B cell (primary cell): ENCODE measurements around the gene CTH. TPM values are rescaled to one million over a fixed set of nuclear protein-coding genes. Genes with fewer than 3 reads are reported as not detected.

Source experiments
- ATAC-seq: fragments of 200-7000 bp; cut with Tn5 transposase; one replicate; pipeline ENCODE4 v1.10.0; 2021; ENCODE audit warnings: low read depth, mild to moderate bottlenecking, moderate number of reproducible peaks, moderate library complexity
- CTCF ChIA-PET: fragments of 350-600 bp; sonication (Branson Sonifier 250); formaldehyde crosslinking; loops from one replicate; lab custom pipeline; 2021; ENCODE audit warnings: antibody characterized with exemption, inconsistent platforms; lab: Charles Lee
- POLR2A ChIA-PET: fragments of 350-600 bp; sonication (Branson Sonifier 250); formaldehyde crosslinking; loops from one replicate; lab custom pipeline; 2021; ENCODE audit warnings: antibody characterized with exemption; lab: Charles Lee
- DNase-seq: peaks from one replicate; pipeline ENCODE4 v3.0.0; 2013
- H2AFZ ChIP-seq: 2 replicates; pipeline ENCODE4 v1.6.1; 2012; ENCODE audit warnings: mild to moderate bottlenecking, low read depth, low read length; ENCODE audit not compliant: insufficient read depth, poor library complexity, severe bottlenecking
- H3K27ac ChIP-seq, 2 donors: 1 replicate in 1 of 2; 2 replicates in 1 of 2; pipeline ENCODE4 v1.5.1; 2012 to 2013; ENCODE audit warnings: low read length in 2 of 2, mild to moderate bottlenecking in 2 of 2, moderate library complexity in 1 of 2
- H3K27me3 ChIP-seq, 4 experiments: fragments of 200-600 bp in 1 of 4; sonication (generic) in 1 of 4; replicated peaks in 1 of 4; 1 replicate in 2 of 4; 2 replicates in 2 of 4; pipeline versions ENCODE4 v1.6.1 to v1.7.0; 2013 to 2016; ENCODE audit warnings: low read length in 3 of 4, mild to moderate bottlenecking in 2 of 4, mixed read lengths in 1 of 4, moderate library complexity in 1 of 4; ENCODE audit not compliant: insufficient read depth in 4 of 4, control insufficient read depth in 3 of 4; ENCODE audit errors: control extremely low read depth in 1 of 4
- H3K36me3 ChIP-seq, 2 experiments: replicated peaks in 1 of 2; 1 replicate in 1 of 2; 2 replicates in 1 of 2; pipeline versions ENCODE4 v1.6.1 to v1.7.1; 2013; ENCODE audit warnings: low read length in 1 of 2; ENCODE audit not compliant: insufficient read depth in 2 of 2, control insufficient read depth in 1 of 2; ENCODE audit errors: control extremely low read depth in 1 of 2, extremely low read depth in 1 of 2
- H3K4me1 ChIP-seq, 2 donors: fragments of 200-600 bp in 1 of 2; sonication (generic) in 1 of 2; 1 replicate in 1 of 2; 2 replicates in 1 of 2; pipeline versions ENCODE4 v1.5.1 to v1.6.1; 2013 to 2017; ENCODE audit warnings: low read length in 2 of 2; ENCODE audit not compliant: control insufficient read depth in 2 of 2, insufficient read depth in 2 of 2
- H3K4me2 ChIP-seq: replicated peaks from 2 replicates; pipeline ENCODE3; 2012; ENCODE audit warnings: mild to moderate bottlenecking, low read depth, low read length; ENCODE audit not compliant: poor library complexity, severe bottlenecking
- H3K4me3 ChIP-seq, 5 experiments: fragments of 200-600 bp in 1 of 5; sonication (generic) in 1 of 5; 1 replicate in 3 of 5; 2 replicates in 2 of 5; pipeline versions ENCODE4 v1.5.1 to v1.7.0; 2011 to 2016; ENCODE audit warnings: low read length in 4 of 5, mild to moderate bottlenecking in 4 of 5, low read depth in 2 of 5, control low read depth in 1 of 5, moderate library complexity in 1 of 5; ENCODE audit not compliant: insufficient read depth in 1 of 5; ENCODE audit errors: control extremely low read depth in 1 of 5, extremely low read depth in 1 of 5
- H3K79me2 ChIP-seq: fragments of 200-600 bp; sonication (generic); one replicate; pipeline ENCODE4 v1.6.0; 2016; ENCODE audit warnings: low read length; ENCODE audit not compliant: control insufficient read depth, insufficient read depth
- H3K9ac ChIP-seq: fragments of 200-600 bp; sonication (generic); 2 replicates; pipeline ENCODE4 v1.6.1; 2017; ENCODE audit warnings: mild to moderate bottlenecking, low read length, moderate library complexity
- H3K9me3 ChIP-seq, 3 donors: one replicate each; pipeline versions ENCODE4 v1.6.1 to v1.7.1; 2013; ENCODE audit warnings: low read length in 2 of 3; ENCODE audit not compliant: control insufficient read depth in 2 of 3, insufficient read depth in 1 of 3; ENCODE audit errors: control extremely low read depth in 1 of 3
- H4K20me1 ChIP-seq: 2 replicates; pipeline ENCODE4 v1.6.0; 2012; ENCODE audit warnings: mild to moderate bottlenecking, low read length; ENCODE audit not compliant: insufficient read depth, control insufficient read depth, poor library complexity, severe bottlenecking
- H3K27ac Mint-ChIP-seq: one replicate; pipeline ENCODE4 v1.8.0; 2021; ENCODE audit warnings: mixed read lengths
- H3K27me3 Mint-ChIP-seq: one replicate; pipeline ENCODE4 v1.8.0; 2021; ENCODE audit warnings: mixed read lengths
- H3K4me1 Mint-ChIP-seq: one replicate; pipeline ENCODE4 v1.8.0; 2021; ENCODE audit warnings: mixed read lengths
- H3K4me3 Mint-ChIP-seq: one replicate; pipeline ENCODE4 v1.8.0; 2021; ENCODE audit warnings: mixed read lengths
- H3K9me3 Mint-ChIP-seq: one replicate; pipeline ENCODE4 v1.8.0; 2022; ENCODE audit warnings: mixed read lengths; ENCODE audit not compliant: insufficient read depth
- EZH2 ChIP-seq: IDR thresholded peaks from 2 replicates; pipeline ENCODE4 v1.6.1; 2012; ENCODE audit warnings: borderline replicate concordance, low read depth, mild to moderate bottlenecking, moderate library complexity, low read length; ENCODE audit not compliant: insufficient read depth, poor library complexity, severe bottlenecking
- WGBS: methylation state at CpG from one replicate; pipeline ENCODE4 v1.1.5; 2013; ENCODE audit warnings: missing lambda C conversion rate; ENCODE audit not compliant: insufficient coverage; 5-methylcytosine and 5-hydroxymethylcytosine counted together
- intact Hi-C: fragments of 100-400 bp; cut with micrococcal nuclease; formaldehyde crosslinking; loops from one replicate; pipeline ENCODE4 v1.10.0; 2022
- polyA plus RNA-seq: library from polyadenylated mRNA; depleted of rRNA; stranded (reverse); fragments of >200 nt; gene quantifications from 2 replicates; pipeline ENCODE4 v1.2.3, GENCODE V29; 2012
- total RNA-seq, 2 donors: library from RNA; stranded (reverse); fragments of 120-200 nt in 1 of 2; gene quantifications; 1 replicate in 1 of 2; 2 replicates in 1 of 2; pipeline versions ENCODE4 v1.2.3 to v1.2.4, GENCODE V29; 2013 to 2022
- TF ChIP-seq, protein P1 (sequence below): fragments of 200-600 bp; IDR thresholded peaks from one replicate; pipeline ENCODE4 v1.8.0; 2022; ENCODE audit warnings: antibody characterized with exemption, mild to moderate bottlenecking

CTH gene
- total and polyA plus RNA-seq, 2 donors (not counting 1 experiment from before 2014, with no cell fraction given) = 0.84 to 4.9 TPM

DNA sequence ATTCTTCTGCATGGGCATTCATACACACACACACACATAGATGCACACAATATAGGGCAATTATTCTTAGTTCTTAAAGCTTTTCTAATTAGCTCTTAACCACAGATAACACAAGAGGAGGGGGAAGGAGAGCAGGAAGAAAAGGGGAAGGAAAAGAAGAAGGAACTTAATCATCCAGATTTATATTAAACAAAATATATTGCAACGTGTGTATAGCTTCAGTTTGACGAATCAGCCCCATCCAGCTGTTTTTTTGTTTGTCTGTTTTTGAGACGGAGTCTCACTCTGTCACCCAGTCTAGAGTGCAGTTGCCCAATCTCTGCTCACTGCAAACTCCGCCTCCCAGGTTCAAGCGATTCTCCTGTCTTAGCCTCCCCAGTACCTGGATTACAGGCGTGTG, 34.9 kb upstream of the CTH start:
- H3K4me1 Mint-ChIP-seq = no peaks in the 10 kb centered on the region
- Histone ChIP-seq H3K27ac (no peak overlapping the region), H2AFZ (no peak overlapping the region), H4K20me1 (no peaks in the 10 kb centered on the region), H3K79me2 (no peaks in the 10 kb centered on the region), H3K4me3 (no peak overlapping the region), H3K4me2 (no peak overlapping the region), H3K9me3 (no peaks in the 10 kb centered on the region), H3K9ac (no peak overlapping the region), H3K36me3 (no peaks in the 10 kb centered on the region), H3K4me1 (no peaks in the 10 kb centered on the region), H3K27me3 (no peaks in the 10 kb centered on the region)
- DNase-seq (no peak), ATAC-seq (no peak)
- ChIA-PET CTCF (no interaction called here), POLR2A (no interaction called here)
- H3K27me3 Mint-ChIP-seq = no peaks in the 10 kb centered on the region
- no peak overlapping the region for H3K4me3 Mint-ChIP-seq
- H3K27ac Mint-ChIP-seq = no peak overlapping the region
- intact Hi-C loops = no loop called here
- WGBS = 74% methylated on average over 5 of the region's 6 CpGs
- H3K9me3 Mint-ChIP-seq = no peaks in the 10 kb centered on the region
- TF ChIP-seq, protein P1, sequence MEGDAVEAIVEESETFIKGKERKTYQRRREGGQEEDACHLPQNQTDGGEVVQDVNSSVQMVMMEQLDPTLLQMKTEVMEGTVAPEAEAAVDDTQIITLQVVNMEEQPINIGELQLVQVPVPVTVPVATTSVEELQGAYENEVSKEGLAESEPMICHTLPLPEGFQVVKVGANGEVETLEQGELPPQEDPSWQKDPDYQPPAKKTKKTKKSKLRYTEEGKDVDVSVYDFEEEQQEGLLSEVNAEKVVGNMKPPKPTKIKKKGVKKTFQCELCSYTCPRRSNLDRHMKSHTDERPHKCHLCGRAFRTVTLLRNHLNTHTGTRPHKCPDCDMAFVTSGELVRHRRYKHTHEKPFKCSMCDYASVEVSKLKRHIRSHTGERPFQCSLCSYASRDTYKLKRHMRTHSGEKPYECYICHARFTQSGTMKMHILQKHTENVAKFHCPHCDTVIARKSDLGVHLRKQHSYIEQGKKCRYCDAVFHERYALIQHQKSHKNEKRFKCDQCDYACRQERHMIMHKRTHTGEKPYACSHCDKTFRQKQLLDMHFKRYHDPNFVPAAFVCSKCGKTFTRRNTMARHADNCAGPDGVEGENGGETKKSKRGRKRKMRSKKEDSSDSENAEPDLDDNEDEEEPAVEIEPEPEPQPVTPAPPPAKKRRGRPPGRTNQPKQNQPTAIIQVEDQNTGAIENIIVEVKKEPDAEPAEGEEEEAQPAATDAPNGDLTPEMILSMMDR = no peak
- no peak for TF ChIP-seq EZH2

DNA sequence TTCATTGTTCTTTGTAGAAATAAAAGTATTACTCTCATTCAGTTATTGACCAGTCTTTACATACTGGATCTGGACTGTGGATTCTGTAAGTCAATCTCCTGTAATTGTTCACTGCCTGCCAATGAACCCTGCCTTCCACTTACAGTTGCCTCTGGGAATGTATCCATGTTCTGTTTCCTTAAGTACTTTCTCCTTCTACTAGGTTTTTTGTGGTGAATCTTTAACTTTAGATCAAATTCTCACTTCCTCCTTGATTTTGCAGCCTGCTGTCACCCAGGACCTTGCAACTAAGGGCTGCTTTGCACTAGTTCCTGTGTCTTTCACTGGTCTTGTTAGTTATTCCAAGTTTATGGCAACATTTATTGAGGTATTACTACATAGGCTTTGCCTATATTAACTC, 28.4 kb upstream of the CTH start:
- DNase-seq = no peak
- H3K9me3 ChIP-seq = no peaks in the 10 kb centered on the region
- intact Hi-C loops = no loop called here
- TF ChIP-seq EZH2 = no peak
- TF ChIP-seq, protein P1 = no peak
- Mint-ChIP-seq H3K27me3 (peaks cover 8% of the 10 kb centered on the region), H3K4me1 (no peaks in the 10 kb centered on the region), H3K4me3 (no peak overlapping the region), H3K27ac (no peak overlapping the region), H3K9me3 (no peaks in the 10 kb centered on the region)
- no peak for ATAC-seq
- H3K36me3 ChIP-seq = no peaks in the 10 kb centered on the region
- ChIA-PET CTCF (no interaction called here), POLR2A (no interaction called here)
- H4K20me1 ChIP-seq = no peaks in the 10 kb centered on the region
- no peaks in the 10 kb centered on the region for H3K4me1 ChIP-seq
- no peak overlapping the region for H3K9ac ChIP-seq
- no peak overlapping the region for H3K27ac ChIP-seq
- H3K4me2 ChIP-seq = no peak overlapping the region
- H2AFZ ChIP-seq = no peak overlapping the region
- no peaks in the 10 kb centered on the region for H3K79me2 ChIP-seq
- H3K27me3 ChIP-seq = no peaks in the 10 kb centered on the region
- H3K4me3 ChIP-seq = no peak overlapping the region
